Activated T-helper 9 cell treated with anti-CD3 and anti-CD28 coated beads, Interleukin-2, amount 50 U/mL, for 16 hours (primary cell): Measurements from ENCODE around the gene COL5A1.
"Not testable (repeated sequence)": the region's sequence is repeated elsewhere in the genome, so short reads cannot be mapped to it uniquely, and the experiment has no call there.

Experiments used
- DNase-seq: peaks from one replicate; pipeline ENCODE4 v3.0.0-alpha.2; 2020; ENCODE audit warnings: low read depth

Gene COL5A1

DNA sequence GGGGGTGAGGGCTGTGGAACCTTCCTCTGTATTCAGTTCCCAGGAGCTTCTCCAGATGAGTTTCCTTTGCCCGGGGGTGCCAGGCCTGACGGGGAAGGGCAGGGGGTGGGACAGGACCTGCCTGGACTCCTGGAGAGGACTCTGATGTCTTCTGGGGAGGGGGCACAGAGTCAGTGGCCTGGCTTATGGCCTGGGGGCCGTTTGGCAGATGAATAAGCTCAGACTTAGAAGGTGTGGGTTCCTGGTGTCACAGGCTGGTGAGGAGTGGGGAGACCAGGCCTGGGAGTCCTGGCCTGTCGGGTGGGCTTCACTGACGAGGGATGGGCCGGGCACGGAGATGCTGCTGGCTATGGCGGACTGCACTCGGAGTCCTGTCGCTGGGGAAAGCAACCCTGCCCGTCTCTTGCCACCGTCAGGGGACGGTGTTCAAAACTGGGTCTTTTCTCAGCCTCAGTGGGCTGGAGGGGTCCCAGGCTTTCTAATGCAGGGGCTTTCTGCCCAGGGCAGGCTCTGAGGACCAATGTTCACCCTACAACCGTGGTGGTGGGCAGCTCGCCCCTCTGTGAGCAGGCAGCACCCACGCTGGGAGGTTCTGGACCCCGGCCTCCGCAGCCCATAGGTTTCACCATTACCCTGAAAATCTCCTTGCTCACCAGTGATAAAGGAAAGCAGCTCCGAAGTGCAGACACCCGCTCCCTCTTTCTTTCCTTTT is 16.2 kb downstream of the COL5A1 start:
- no peak for DNase-seq

GRCh38 chr9:134658378-134658955 is 16.9 kb downstream of the COL5A1 start:
- DNase-seq: no peak

DNA sequence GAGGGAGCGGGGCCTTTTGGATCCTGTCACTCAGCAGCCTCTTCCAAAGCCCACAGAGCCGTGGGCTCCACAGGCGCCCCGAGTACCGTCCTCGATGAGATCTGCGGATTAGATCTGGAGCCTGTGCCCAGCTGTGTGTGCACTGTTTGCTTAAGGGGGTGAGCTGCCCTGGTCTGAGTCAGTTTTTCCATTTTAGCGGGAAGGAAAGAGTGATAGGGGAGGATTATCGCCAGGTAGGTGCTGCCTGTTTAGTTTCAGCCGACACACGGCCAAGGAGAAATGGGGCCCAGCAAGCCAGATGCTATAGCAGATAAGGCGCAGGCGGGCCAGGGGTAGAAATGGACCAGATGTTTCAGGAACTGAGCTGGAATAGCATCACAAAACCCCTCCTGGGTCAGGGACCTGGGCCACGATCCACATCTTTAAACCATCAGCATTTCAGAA is 18.1 kb downstream of the COL5A1 start:
- DNase-seq: no peak

GRCh38 chr9:134660407-134660806 is 18.8 kb downstream of the COL5A1 start:
- no peak for DNase-seq

GRCh38 chr9:134661299-134661698 is 19.7 kb downstream of the COL5A1 start:
- DNase-seq: no peak

GRCh38 chr9:134661791-134662142 is 20.2 kb downstream of the COL5A1 start:
- DNase-seq: no peak

DNA sequence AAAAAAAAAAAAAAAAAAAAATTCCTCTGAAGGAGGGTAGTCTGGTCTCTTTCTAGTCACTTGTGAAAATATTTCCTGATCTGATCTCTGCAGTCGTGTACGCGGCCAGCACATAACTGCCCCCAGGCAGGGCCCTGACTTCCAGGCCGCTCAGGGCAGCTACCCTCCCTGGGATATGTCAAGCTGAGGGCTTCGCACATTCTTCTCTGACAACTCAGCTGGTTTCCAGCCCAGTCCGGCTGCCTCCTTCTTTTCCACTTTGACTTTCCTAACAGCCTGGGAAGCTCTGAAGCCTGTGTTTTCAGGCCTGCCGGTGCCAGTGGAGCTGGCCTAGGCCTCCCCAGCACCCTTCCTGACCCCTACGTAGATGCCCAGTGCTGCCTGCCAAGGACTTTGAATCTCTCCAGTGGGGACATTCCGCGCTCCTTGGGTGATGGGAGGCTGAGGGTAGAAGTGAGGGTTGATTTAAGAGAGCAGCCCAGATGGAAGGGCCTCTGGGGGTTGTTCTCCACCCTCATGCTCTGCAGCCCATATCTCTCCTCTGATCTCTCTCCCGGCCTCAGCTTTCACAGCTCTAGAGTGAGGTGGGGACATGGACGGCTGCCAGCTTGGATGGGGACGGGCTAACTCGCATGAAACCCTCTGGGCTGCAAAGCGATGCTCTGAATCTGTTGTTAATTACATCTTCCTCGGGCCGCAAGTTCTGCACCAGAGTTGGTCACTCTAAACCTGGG is 20.7 kb downstream of the COL5A1 start:
- DNase-seq: no peak

GRCh38 chr9:134663084-134663483 is 21.5 kb downstream of the COL5A1 start:
- no peak for DNase-seq

DNA sequence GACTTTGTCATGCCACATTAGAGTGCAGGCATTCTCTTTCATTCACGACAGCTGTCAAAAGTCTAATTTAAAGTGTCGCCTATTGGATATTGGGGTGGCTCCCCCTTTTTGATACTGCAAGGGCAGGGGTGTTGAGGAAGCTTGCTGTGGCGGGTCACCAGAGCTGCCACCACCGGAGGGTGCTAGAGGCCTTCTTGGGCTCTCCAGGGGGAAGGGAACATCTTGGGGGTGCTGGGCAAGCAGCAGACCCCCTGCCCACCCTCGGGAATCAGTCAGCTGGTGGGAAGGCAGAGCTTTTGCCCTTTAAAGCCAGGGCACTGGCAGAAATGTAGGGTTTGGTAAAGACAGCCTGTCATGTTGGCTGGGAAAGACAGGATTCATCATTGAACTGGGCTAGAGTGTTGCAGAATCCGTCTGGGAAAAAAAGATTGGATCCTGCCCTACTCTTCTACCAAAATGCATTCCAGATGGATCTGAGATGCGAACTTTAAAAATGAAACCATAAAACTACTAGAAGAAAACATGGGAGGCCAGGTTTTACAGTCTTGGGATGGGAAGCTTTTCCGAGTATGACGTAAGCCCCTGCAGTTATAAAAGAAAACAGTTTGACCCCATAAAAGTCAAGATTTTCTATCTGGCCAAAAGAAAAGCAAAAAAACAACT is 22.3 kb downstream of the COL5A1 start:
- DNase-seq: no peak

DNA sequence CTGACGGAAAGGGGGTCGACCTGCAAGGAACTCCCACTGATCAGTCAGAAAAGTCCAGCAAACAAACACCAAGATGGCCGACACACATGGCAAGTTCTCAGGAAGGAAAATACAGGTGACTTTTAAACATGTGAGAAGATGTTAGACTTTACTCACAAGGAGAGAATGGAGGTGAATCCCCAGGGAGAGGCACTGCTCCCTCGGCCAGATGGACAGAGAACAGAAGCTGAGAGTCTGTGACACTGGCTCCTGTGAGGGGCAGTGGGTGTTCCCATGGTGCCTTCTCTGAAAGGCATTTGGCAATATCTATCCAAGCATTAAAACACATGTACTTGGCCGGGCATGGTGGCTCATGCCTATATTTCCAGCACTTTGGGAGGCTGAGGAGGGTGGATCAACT is 22.8 kb downstream of the COL5A1 start:
- DNase-seq: no peak

DNA sequence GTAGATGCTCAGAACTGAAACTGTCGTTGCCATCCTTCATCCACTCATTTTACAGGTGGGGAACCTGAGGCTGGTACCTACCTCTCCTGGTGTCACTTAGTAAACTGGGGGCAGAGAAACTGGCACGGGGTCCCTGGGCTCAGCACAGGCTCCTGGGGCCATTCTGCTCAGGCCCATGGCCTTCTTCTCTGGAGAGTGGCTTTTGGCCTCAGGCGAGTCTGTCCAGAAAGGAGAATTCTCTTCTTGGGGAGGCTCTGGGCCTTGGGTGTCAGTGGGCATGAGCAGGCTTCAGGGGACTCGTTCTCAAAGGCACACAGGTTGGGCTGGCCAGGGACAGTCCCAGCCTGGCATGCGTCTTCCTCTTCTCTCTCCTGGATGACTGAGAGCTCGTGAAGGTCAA is 24.6 kb downstream of the COL5A1 start:
- DNase-seq: no peak

- no peak for DNase-seq
These were observed 25.2 kb downstream of the COL5A1 start for GRCh38 chr9:134666831-134667230.

GRCh38 chr9:134668977-134669376 is 27.4 kb downstream of the COL5A1 start:
- DNase-seq: not testable (repeated sequence)

GRCh38 chr9:134669399-134669955 is 27.9 kb downstream of the COL5A1 start:
- DNase-seq: no peak

GRCh38 chr9:134670042-134670525 is 28.5 kb downstream of the COL5A1 start:
- no peak for DNase-seq

GRCh38 chr9:134670851-134671281 is 29.3 kb downstream of the COL5A1 start:
- DNase-seq: no peak

DNA sequence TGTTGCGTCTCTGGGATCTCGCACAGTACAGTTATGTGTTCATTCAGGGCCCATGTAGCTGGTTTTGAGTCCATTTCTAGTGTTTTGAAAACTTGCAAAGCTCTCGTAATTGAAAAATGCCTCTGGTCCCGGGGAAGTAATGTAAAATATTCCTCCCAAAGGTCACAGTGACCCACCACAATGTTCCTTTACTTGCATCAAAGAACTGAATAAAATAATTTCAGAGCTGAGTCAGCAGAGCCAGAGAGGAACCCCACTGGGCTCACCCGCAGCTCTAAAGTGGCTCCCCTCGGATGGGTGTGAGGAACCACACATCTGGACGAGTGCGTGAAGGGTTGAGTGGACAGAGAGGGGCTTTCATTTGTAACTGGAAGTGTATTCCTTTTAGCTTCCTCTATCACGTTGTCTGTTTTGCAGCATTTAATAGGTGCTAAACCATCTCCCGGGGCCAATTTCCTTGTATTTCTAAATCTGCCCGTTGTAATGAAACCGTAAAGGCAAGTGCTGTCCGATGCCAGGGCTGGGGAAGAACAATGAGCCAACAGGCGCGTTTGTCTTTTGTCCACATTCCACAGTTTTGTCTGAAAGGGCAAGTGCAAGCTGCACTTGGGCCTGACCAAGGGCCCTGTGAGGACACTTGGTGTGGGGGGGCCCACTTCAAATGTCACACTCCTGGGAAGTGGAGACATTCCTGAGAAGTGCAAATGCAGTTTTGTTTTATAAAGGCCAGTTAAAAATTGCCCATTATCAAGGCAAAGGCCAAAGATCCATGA is 29.9 kb downstream of the COL5A1 start:
- no peak for DNase-seq

DNA sequence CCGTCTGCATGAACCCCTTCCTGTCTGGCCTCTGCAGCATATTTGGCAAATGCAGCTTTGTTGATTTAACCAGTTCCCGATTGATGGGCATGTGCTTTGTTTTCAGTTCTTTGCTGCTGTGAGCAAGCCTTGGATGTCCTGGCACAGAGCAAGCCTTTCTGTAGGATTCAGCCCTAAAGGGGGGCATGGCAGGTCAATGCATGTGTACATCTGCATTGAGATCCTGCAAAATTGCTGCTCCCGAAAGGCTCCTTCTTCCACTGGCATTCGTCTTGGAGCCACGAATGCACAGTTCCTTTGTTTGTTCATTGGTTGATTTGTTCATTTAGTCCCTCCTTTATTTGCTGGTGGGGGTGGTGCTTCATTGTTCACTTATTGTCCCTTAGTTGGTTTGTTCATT is 34.8 kb downstream of the COL5A1 start:
- no peak for DNase-seq

DNA sequence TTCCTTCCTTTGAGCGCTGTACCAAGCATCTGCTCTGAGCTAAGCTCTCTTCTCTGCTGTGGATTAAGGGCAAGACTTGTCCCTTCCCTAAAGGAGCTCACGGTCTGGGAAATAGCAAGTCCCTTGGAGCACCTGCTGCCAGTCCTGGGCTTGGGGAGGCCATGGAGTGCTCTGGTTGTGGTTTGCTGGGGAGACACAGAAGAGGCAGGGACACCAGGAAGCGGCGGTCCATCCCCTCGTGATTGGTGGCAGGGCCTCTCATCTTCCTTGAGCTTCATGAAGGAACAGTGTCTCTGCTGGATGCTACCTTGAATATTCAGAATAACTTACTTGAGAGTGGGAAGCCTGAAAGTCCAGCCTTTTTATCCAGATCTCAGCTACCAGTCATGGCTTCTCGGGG is 35.3 kb downstream of the COL5A1 start:
- DNase-seq: no peak

GRCh38 chr9:134677743-134678142 is 36.1 kb downstream of the COL5A1 start:
- no peak for DNase-seq

DNA sequence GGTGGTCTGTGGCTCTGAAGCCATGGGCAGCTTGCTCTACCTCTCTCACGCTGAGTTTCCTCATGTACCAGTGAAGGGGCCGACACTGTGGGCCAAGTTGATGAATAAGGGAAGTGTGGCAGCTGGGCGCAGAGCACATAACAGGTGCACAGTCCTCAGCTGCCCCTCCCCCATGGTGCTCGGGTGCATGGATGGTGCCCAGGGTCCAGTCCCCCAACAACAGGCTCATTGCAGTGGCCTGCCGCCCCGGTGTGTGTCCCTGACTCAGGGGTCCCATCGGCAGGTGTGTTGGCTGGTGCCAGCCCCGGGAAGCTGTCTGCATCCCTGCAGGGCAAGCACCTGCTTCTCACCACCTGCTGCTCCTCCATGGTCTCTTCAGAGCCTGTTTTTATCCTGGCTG is 36.6 kb downstream of the COL5A1 start:
- no peak for DNase-seq
